Right ventricle myocardium inferior (tissue), 1 donor: ENCODE data around the gene PTAFR. TPM values are rescaled to one million over a fixed set of nuclear protein-coding genes. Genes with fewer than 3 reads are reported as not detected.
A peak's percentile ranks its signal among the peaks of the same experiment; 100 is the strongest.

Experiments used
- ATAC-seq: fragments of 200-7000 bp; cut with Tn5 transposase; one replicate; pipeline ENCODE4 v1.9.1; 2020; ENCODE audit warnings: mild to moderate bottlenecking, moderate library complexity
- DNase-seq: peaks from one replicate; pipeline ENCODE4 v3.0.0; 2021; ENCODE audit errors: missing footprints
- intact Hi-C: fragments of 100-400 bp; cut with DNase I; formaldehyde crosslinking; loops from one replicate; pipeline ENCODE4 v1.11.0; 2022
- total RNA-seq: library from RNA; stranded (reverse); fragmentation: NEBNext Ultra II Directional; extraction: Animal tissue kit (Norgen Biotek cat#: 25700); gene quantifications from one replicate; pipeline ENCODE4 v1.2.1, GENCODE V29; 2021
- donor health status: DM: no; HTN: yes; CAD: no; lungs with severe emphysema.

The PTAFR gene
- total RNA-seq, 1 donor from 2014 or later = 2.7 TPM

DNA sequence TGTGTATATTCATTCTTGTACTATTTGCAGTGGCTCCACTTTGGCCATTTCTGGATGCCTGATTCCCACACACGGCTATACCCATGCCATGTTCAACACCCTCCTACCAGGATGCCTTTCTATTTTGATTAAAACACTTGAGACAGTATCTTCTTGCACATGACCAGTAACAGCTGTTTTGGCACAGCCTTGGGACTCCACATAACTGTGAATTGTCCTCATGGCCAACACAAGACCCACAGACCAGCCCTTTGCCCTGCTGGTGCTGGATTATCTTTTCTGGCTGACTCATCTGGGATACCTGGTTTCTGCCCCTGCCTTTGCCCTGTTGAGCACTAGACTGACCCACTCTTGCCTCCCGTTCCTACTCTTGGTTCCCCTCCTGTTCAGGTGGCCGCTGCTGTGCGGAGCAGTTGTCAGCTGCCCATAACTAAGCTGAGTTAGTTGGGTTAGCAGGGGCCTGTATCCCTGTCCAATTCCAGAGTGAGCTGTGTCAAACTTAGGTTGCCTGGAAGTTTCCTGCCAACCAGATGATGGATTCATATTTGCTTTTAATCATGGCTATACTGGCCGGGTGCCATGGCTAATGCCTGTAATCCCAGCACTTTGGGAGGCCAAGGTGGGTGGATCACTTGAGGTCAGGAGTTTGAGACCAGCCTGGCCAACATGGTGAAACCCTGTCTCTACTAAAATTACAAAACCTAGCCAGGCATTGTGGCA is 77.3 kb downstream of the PTAFR start:
- intact Hi-C loops = no loop called here
- peak; percentile 91 for ATAC-seq
- no peak for DNase-seq

Other genes starting within 250 kb of the PTAFR start
- not detected for gene SMPDL3B, start 241.7 kb downstream of the PTAFR start, total RNA-seq
- 6.2 TPM for gene XKR8, start 216.7 kb downstream of the PTAFR start, total RNA-seq
- 18.3 TPM for gene EYA3, start 88.1 kb downstream of the PTAFR start, total RNA-seq
- gene DNAJC8, start 56.3 kb upstream of the PTAFR start, total RNA-seq = 61.2 TPM
- gene ATP5IF1, start 59.4 kb upstream of the PTAFR start, total RNA-seq = 355 TPM
- 2.9 TPM for gene SESN2, start 82.8 kb upstream of the PTAFR start, total RNA-seq
- 10.6 TPM for gene MED18, start 152.3 kb upstream of the PTAFR start, total RNA-seq
- gene PHACTR4, start 193.1 kb upstream of the PTAFR start, total RNA-seq = 18.1 TPM